Neuronal stem cell (in vitro differentiated cells): ENCODE data around the gene POLR1A.

Experiments used
- DNase-seq: peaks from one replicate; pipeline ENCODE4 v3.0.0-alpha.2; 2013; ENCODE audit warnings: low spot score
- H2AFZ ChIP-seq: one replicate; pipeline ENCODE4 v1.6.1; 2013; ENCODE audit warnings: mild to moderate bottlenecking, low read length, inconsistent platforms
- H2AK5ac ChIP-seq: 2 replicates; pipeline ENCODE4 v1.6.1; 2013; ENCODE audit warnings: low read depth, mild to moderate bottlenecking, inconsistent platforms, low read length, moderate library complexity, mixed read lengths
- H2BK120ac ChIP-seq: 2 replicates; pipeline ENCODE4 v1.6.1; 2013; ENCODE audit warnings: low read depth, mild to moderate bottlenecking, inconsistent platforms, low read length, moderate library complexity, mixed read lengths
- H2BK12ac ChIP-seq: one replicate; pipeline ENCODE4 v1.6.1; 2013; ENCODE audit warnings: low read length, inconsistent platforms
- H2BK15ac ChIP-seq: 2 replicates; pipeline ENCODE4 v1.6.1; 2013; ENCODE audit warnings: mild to moderate bottlenecking, low read length, inconsistent platforms, mixed read lengths
- H2BK5ac ChIP-seq: one replicate; pipeline ENCODE4 v1.6.1; 2013; ENCODE audit warnings: inconsistent platforms, mild to moderate bottlenecking, low read length, moderate library complexity
- H3K14ac ChIP-seq: one replicate; pipeline ENCODE4 v1.6.1; 2013; ENCODE audit warnings: low read length, inconsistent platforms
- H3K18ac ChIP-seq: 2 replicates; pipeline ENCODE4 v1.6.1; 2013; ENCODE audit warnings: low read length, inconsistent platforms
- H3K23ac ChIP-seq: 2 replicates; pipeline ENCODE4 v1.6.1; 2013; ENCODE audit warnings: low read depth, mild to moderate bottlenecking, mixed read lengths, low read length, inconsistent platforms; ENCODE audit not compliant: poor library complexity
- H3K27ac ChIP-seq: replicated peaks from 3 replicates; pipeline ENCODE4 v1.5.1; 2013; ENCODE audit warnings: low read length, inconsistent platforms
- H3K27me3 ChIP-seq, 3 experiments: 2 replicates each; pipeline ENCODE4 v1.6.1; 2013; ENCODE audit warnings: low read length in 3 of 3, mild to moderate bottlenecking in 2 of 3, inconsistent platforms in 1 of 3, low read depth in 1 of 3, mixed read lengths in 1 of 3, moderate library complexity in 1 of 3; ENCODE audit not compliant: control insufficient read depth in 3 of 3, insufficient read depth in 3 of 3
- H3K36me3 ChIP-seq, 2 donors: replicated peaks in 1 of 2; 2 replicates each; pipeline ENCODE4 v1.6.1; 2013; ENCODE audit warnings: low read length in 2 of 2; ENCODE audit not compliant: control insufficient read depth in 2 of 2, insufficient read depth in 2 of 2
- H3K4ac ChIP-seq: 2 replicates; pipeline ENCODE4 v1.6.1; 2013; ENCODE audit warnings: inconsistent platforms, mild to moderate bottlenecking, low read length, moderate library complexity
- H3K4me1 ChIP-seq, 2 donors: 1 replicate in 1 of 2; 2 replicates in 1 of 2; pipeline ENCODE4 v1.6.1; 2013; ENCODE audit warnings: low read length in 2 of 2, low read depth in 1 of 2; ENCODE audit not compliant: control insufficient read depth in 2 of 2, insufficient read depth in 1 of 2
- H3K4me2 ChIP-seq: one replicate; pipeline ENCODE4 v1.6.1; 2013; ENCODE audit warnings: mild to moderate bottlenecking, low read length, inconsistent platforms; ENCODE audit not compliant: insufficient read depth, poor library complexity, severe bottlenecking
- H3K4me3 ChIP-seq, 2 donors: 2 replicates each; pipeline ENCODE4 v1.5.1; 2013; ENCODE audit warnings: low read length in 2 of 2, mild to moderate bottlenecking in 2 of 2, inconsistent platforms in 1 of 2, moderate library complexity in 1 of 2
- H3K79me1 ChIP-seq: one replicate; pipeline ENCODE4 v1.6.1; 2013; ENCODE audit warnings: low read depth, mild to moderate bottlenecking, inconsistent platforms, low read length, moderate library complexity
- H3K9ac ChIP-seq: one replicate; pipeline ENCODE4 v1.6.1; 2013; ENCODE audit warnings: mild to moderate bottlenecking, low read depth, low read length, inconsistent platforms; ENCODE audit not compliant: poor library complexity
- H3K9me3 ChIP-seq, 2 donors: replicated peaks in 1 of 2; 2 replicates each; pipeline versions ENCODE3 to v1.6.1; 2013; ENCODE audit warnings: low read length in 2 of 2, mild to moderate bottlenecking in 2 of 2, inconsistent platforms in 1 of 2, low read depth in 1 of 2, mixed read lengths in 1 of 2, moderate library complexity in 1 of 2; ENCODE audit not compliant: control insufficient read depth in 2 of 2, insufficient read depth in 1 of 2
- H4K8ac ChIP-seq: one replicate; pipeline ENCODE4 v1.6.1; 2013; ENCODE audit warnings: low read depth, mild to moderate bottlenecking, inconsistent platforms, low read length, moderate library complexity
- H4K91ac ChIP-seq: one replicate; pipeline ENCODE4 v1.6.1; 2013; ENCODE audit warnings: low read length, low read depth, mild to moderate bottlenecking, inconsistent platforms; ENCODE audit not compliant: poor library complexity
- WGBS, 2 donors: extraction: QIAGEN DNeasy Blood & Tissue Kit; methylation state at CpG; one replicate each; pipeline ENCODE4 v1.1.7; 2013; ENCODE audit warnings: missing lambda C conversion rate in 2 of 2, mixed read lengths in 1 of 2; ENCODE audit not compliant: insufficient read length in 2 of 2, insufficient replicate concordance in 1 of 2; ENCODE audit errors: extremely low coverage in 2 of 2; 5-methylcytosine and 5-hydroxymethylcytosine counted together

The POLR1A gene

DNA sequence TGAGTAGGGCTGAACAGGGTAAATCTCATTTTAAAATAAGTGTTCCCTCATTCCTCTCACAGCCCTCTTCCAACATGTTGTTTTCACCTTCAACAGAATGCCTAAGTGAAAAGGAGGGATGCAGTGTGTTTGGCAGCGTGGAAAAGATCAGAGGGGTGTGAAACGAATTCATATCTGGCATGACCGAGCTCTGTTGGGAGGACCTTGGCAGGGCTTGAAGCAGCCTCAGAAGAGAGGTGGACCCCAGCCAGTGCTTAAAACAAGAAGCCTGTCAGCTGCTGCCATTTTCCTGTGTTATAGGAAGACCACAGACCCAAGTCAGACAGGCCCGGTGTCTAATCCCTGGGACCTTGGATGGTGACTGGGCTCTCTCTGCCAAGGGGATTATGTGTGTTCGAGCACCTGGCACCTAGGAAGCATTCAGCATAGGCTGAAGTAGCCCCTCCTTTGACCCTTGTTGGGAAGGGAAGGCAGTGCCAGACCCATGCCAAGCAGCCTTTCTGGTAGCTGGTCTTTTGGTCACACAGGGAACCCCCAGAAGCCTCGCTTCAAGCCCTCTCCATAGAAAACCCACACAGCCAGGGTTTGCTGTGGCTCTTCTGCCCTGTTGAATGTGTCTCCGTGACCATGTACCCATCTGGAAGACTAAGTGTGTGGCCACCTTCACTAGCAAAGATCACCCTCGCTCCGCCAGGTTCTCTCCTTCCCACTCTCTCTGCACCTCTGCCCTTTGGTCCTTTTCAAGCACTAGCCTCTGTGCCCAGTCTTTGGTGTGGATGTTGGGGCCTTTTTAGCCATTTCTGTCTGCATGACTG is 129.4 kb downstream of the POLR1A start:
- H3K27me3 ChIP-seq: peaks cover 0 to 6% (median 0%) of the 10 kb centered on the region in 3 experiments
- H3K9me3 ChIP-seq: no peaks in the 10 kb centered on the region
- H3K4me1 ChIP-seq: no peaks in the 10 kb centered on the region
- H3K9ac ChIP-seq: no peak overlapping the region
- H3K4me2 ChIP-seq: no peak overlapping the region
- H3K4ac ChIP-seq: no peak overlapping the region
- no peak overlapping the region for H3K18ac ChIP-seq
- H2AFZ ChIP-seq: no peak overlapping the region
- no peak overlapping the region for H2BK5ac ChIP-seq
- no peak for DNase-seq
- peak overlapping the region; percentile 38 for H2BK120ac ChIP-seq
- no peaks in the 10 kb centered on the region for H3K79me1 ChIP-seq
- no peak overlapping the region for H2BK12ac ChIP-seq
- peak overlapping the region; percentile 64 for H2AK5ac ChIP-seq
- no peaks in the 10 kb centered on the region for H3K36me3 ChIP-seq
- peak overlapping the region; percentile 6 for H2BK15ac ChIP-seq
- no peak overlapping the region for H4K91ac ChIP-seq
- H3K4me3 ChIP-seq: no peak overlapping the region
- no CpG with 5 or more reads among the region's 9 CpGs for WGBS, 2 donors
- no peak overlapping the region for H3K27ac ChIP-seq
- H4K8ac ChIP-seq: no peak overlapping the region
- H3K14ac ChIP-seq: no peak overlapping the region
- H3K23ac ChIP-seq: no peak overlapping the region

DNA sequence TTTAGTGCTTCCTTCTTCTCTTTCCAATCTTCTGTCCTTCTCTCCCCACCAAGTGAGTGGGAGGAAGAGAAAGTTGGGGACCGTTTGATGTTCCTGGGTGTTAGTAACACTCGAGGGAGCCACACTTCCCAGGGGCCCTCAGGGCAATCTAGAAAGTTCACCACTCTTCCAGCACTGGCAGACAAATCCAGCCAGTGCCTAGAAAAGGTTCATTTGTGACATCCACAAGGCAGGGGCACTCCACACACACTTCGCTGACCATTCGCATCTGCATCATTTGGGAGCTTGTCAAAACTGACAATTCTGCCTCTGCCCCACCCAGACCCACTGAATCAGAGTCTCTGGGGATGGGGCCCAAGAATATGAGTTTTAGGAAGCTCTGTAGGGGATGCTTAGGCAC is 130.1 kb downstream of the POLR1A start:
- Histone ChIP-seq H3K79me1 (no peaks in the 10 kb centered on the region), H3K36me3 (no peaks in the 10 kb centered on the region), H3K9me3 (peaks cover 0 to 3% of the 10 kb centered on the region in 2 donors), H3K4ac (no peak overlapping the region), H2AFZ (no peak overlapping the region), H2BK15ac (no peak overlapping the region), H3K4me3 (no peak overlapping the region), H3K23ac (no peak overlapping the region), H3K9ac (no peak overlapping the region), H3K27me3 (peaks cover 0 to 6% (median 0%) of the 10 kb centered on the region in 3 experiments), H2BK5ac (no peak overlapping the region), H2BK120ac (no peak overlapping the region), H4K91ac (no peak overlapping the region), H2BK12ac (no peak overlapping the region), H3K4me2 (no peak overlapping the region), H3K27ac (no peak overlapping the region), H2AK5ac (no peak overlapping the region), H3K14ac (no peak overlapping the region), H3K18ac (no peak overlapping the region), H4K8ac (no peak overlapping the region), H3K4me1 (no peaks in the 10 kb centered on the region)
- DNase-seq: no peak
- no CpG with 5 or more reads among the region's 4 CpGs for WGBS, 2 donors

DNA sequence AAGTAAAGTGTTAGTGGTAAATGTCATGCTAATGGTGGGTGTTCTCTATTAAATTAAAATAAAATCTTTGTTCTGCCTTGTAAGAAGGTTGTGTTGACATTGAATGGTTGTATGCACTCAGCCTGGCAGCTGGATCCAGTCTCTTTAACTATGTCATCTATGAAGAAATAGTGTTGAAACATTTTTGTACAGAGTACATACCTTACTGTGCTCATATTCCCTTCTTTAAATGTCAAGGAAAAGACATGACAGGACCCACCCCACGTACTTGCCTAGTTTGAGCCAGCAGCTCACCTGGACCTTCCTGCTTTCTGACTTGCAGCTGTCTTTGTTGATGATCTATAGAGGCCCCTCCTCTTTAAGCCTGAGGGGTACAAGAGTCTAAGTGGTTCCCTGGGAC is 131.3 kb downstream of the POLR1A start:
- no peak for DNase-seq

DNA sequence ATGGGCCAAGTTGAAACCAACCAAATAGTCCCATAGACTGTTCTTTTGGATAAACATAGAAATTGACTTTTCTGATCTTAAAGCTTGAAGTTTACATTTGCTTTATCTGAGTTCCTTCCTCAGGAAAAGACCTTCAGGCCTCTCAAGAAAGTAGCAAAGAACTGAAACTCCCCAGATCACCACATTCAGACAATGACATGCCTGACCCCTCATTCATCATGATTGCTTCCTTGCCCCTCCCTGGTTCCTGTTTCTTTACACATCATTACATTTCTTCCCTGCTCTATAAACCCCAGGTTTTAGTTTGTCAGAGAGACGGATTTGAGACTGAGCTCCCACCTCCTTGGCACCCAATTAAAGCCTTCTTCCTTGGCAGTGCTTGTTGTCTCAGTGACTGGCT is 133.3 kb downstream of the POLR1A start:
- H2BK5ac ChIP-seq: no peak overlapping the region
- H4K91ac ChIP-seq: no peak overlapping the region
- H3K14ac ChIP-seq: no peak overlapping the region
- H4K8ac ChIP-seq: no peak overlapping the region
- H2BK15ac ChIP-seq: no peak overlapping the region
- no peak overlapping the region for H3K9ac ChIP-seq
- H3K4me2 ChIP-seq: no peak overlapping the region
- H2AK5ac ChIP-seq: no peak overlapping the region
- H3K27ac ChIP-seq: no peak overlapping the region
- no peak overlapping the region for H3K4me3 ChIP-seq
- peaks cover 0 to 3% of the 10 kb centered on the region in 2 donors for H3K9me3 ChIP-seq
- H3K79me1 ChIP-seq: no peaks in the 10 kb centered on the region
- H3K23ac ChIP-seq: no peak overlapping the region
- DNase-seq: no peak
- no peaks in the 10 kb centered on the region for H3K4me1 ChIP-seq
- no peaks in the 10 kb centered on the region for H3K36me3 ChIP-seq
- H3K27me3 ChIP-seq: peaks cover 0 to 6% (median 0%) of the 10 kb centered on the region in 3 experiments
- no peak overlapping the region for H2AFZ ChIP-seq
- no peak overlapping the region for H3K4ac ChIP-seq
- H2BK12ac ChIP-seq: no peak overlapping the region
- H2BK120ac ChIP-seq: no peak overlapping the region
- no peak overlapping the region for H3K18ac ChIP-seq
- WGBS, 2 donors: no CpG with 5 or more reads among the region's 1 CpG

More for the DNA sequence above, 131.3 kb downstream of the POLR1A start:
- no peak overlapping the region for H4K91ac ChIP-seq
- no peak overlapping the region for H2BK120ac ChIP-seq
- no CpG with 5 or more reads among the region's 1 CpG for WGBS, 2 donors
- no peak overlapping the region for H3K27ac ChIP-seq
- H3K4me3 ChIP-seq: no peak overlapping the region
- no peak overlapping the region for H3K9ac ChIP-seq
- H3K23ac ChIP-seq: no peak overlapping the region
- H3K4me1 ChIP-seq: no peaks in the 10 kb centered on the region
- H3K27me3 ChIP-seq: peaks cover 0 to 6% (median 0%) of the 10 kb centered on the region in 3 experiments
- no peaks in the 10 kb centered on the region for H3K79me1 ChIP-seq
- no peak overlapping the region for H3K14ac ChIP-seq
- no peak overlapping the region for H4K8ac ChIP-seq
- no peak overlapping the region for H2AK5ac ChIP-seq
- no peak overlapping the region for H3K4ac ChIP-seq
- no peak overlapping the region for H2AFZ ChIP-seq
- H2BK12ac ChIP-seq: no peak overlapping the region
- no peaks in the 10 kb centered on the region for H3K36me3 ChIP-seq
- H2BK15ac ChIP-seq: no peak overlapping the region
- peaks cover 0 to 3% of the 10 kb centered on the region in 2 donors for H3K9me3 ChIP-seq
- H2BK5ac ChIP-seq: no peak overlapping the region
- no peak overlapping the region for H3K18ac ChIP-seq
- H3K4me2 ChIP-seq: no peak overlapping the region
